ENCODE results near the gene ZBTB38.
A peak's percentile ranks its signal among the peaks of the same experiment; 100 is the strongest.

ZBTB38 gene

DNA sequence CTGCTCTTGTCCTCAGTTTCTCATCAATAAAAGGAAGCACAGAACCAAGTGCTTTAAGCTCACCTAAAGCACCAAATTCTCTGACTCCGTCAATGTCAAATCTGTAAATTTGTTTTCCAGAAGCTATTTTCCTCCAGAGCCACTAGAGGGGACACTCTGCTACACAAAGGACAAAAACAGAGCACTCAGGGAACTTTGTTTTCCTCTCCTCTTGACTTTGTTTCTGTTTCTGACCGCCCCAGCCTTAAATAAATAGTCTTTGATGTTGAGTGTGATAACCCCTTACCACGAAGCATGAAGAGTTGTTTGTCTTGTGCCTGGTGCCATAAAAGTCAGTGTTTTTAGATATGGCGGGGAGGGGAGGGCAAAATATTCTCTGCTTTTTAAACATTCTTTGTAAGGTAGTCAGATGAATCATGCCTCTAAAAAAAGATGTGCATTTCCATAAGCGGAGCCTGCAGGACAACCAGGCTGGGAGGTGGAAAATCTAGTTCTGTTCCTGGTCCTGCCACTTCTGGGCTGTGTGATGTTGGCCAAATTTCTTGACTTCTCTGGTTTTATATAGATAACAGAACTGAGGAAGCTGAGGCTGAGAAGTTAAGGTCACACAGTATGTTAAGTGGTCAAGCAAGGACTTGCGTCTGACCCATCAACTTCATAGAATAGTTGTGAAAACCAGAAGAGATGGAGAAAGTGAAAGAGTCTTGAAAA, 7.3 kb upstream of the ZBTB38 start:
- Histone ChIP-seq H3K4me1 (ENCODE audit: control insufficient read depth in 2 of 2, insufficient read depth in 1 of 2, low read depth in 1 of 2, low read length in 2 of 2) (no peaks in the 10 kb centered on the region), H3K4me3 (ENCODE audit: low read length in 2 of 2) (no peak overlapping the region), H2BK5ac (ENCODE audit: low read length) (no peak overlapping the region), H3K27me3 (ENCODE audit: control insufficient read depth in 3 of 3, insufficient read depth in 3 of 3, low read depth in 1 of 3, low read length in 3 of 3) (no peaks in the 10 kb centered on the region), H2BK12ac (ENCODE audit: low read length) (no peak overlapping the region), H3K27ac (replicated peaks; ENCODE audit: low read length) (no peak overlapping the region), H3K36me3 (replicated peaks in 1 of 2; ENCODE audit: control insufficient read depth in 2 of 2, insufficient read depth in 2 of 2, low read length in 2 of 2) (no peaks in the 10 kb centered on the region), H2AFZ (ENCODE audit: low read length) (peak overlapping the region; percentile 64), H2BK120ac (ENCODE audit: low read depth, low read length) (no peak overlapping the region), H2AK5ac (ENCODE audit: low read depth, low read length) (no peak overlapping the region), H3K4me2 (ENCODE audit: insufficient read depth, low read length, poor library complexity, severe bottlenecking) (no peak overlapping the region), H3K18ac (ENCODE audit: low read length) (no peak overlapping the region), H3K9me3 (replicated peaks in 1 of 2; ENCODE audit: control insufficient read depth in 2 of 2, insufficient read depth in 1 of 2, low read depth in 1 of 2, low read length in 2 of 2) (no peaks in the 10 kb centered on the region), H3K9ac (ENCODE audit: low read depth, low read length, poor library complexity) (no peak overlapping the region), H2BK15ac (ENCODE audit: low read length) (no peak overlapping the region), H3K23ac (ENCODE audit: low read depth, low read length, poor library complexity) (no peak overlapping the region), H4K8ac (ENCODE audit: low read depth, low read length) (no peak overlapping the region), H4K91ac (ENCODE audit: low read depth, low read length, poor library complexity) (no peak overlapping the region), H3K4ac (ENCODE audit: low read length) (no peak overlapping the region), H3K14ac (ENCODE audit: low read length) (no peak overlapping the region), H3K79me1 (ENCODE audit: low read depth, low read length) (no peaks in the 10 kb centered on the region)
- peak; percentile 35 for DNase-seq (ENCODE audit: low spot score)
- WGBS, 2 donors (ENCODE audit: extremely low coverage in 2 of 2, insufficient read length in 2 of 2, insufficient replicate concordance in 1 of 2), result no CpG with 5 or more reads among the region's 6 CpGs

DNA sequence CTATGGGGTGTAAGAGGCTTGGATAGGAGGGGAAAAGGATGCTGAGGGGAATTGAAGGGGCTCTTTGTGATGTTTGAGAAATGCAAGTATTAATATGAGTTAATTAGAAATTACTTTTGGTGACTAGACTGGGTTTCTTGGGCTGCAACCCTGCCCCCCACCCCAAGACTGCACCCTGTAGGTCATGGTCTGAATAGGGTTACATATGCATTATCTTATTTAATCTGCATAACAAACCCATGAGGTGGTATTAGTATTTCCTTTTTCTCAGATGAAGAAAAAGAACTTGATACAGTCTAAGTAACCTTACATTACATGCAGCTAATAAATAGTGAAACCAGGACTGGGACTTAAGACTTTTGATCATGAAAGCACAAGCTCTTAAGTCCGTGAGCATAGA, 5.6 kb upstream of the ZBTB38 start:
- no peak overlapping the region for H3K9ac ChIP-seq (ENCODE audit: low read depth, low read length, poor library complexity)
- no peaks in the 10 kb centered on the region for H3K36me3 ChIP-seq (replicated peaks in 1 of 2; ENCODE audit: control insufficient read depth in 2 of 2, insufficient read depth in 2 of 2, low read length in 2 of 2)
- H3K14ac ChIP-seq (ENCODE audit: low read length), result no peak overlapping the region
- H2BK12ac ChIP-seq (ENCODE audit: low read length), result no peak overlapping the region
- no peak for DNase-seq (ENCODE audit: low spot score)
- H3K4me3 ChIP-seq (ENCODE audit: low read length in 2 of 2), result no peak overlapping the region
- H3K4me1 ChIP-seq (ENCODE audit: control insufficient read depth in 2 of 2, insufficient read depth in 1 of 2, low read depth in 1 of 2, low read length in 2 of 2), result peaks cover 2 to 11% of the 10 kb centered on the region in 2 donors
- H3K23ac ChIP-seq (ENCODE audit: low read depth, low read length, poor library complexity), result no peak overlapping the region
- no peak overlapping the region for H2BK120ac ChIP-seq (ENCODE audit: low read depth, low read length)
- H3K79me1 ChIP-seq (ENCODE audit: low read depth, low read length), result no peaks in the 10 kb centered on the region
- H2BK15ac ChIP-seq (ENCODE audit: low read length), result no peak overlapping the region
- no peak overlapping the region for H3K27ac ChIP-seq (replicated peaks; ENCODE audit: low read length)
- no peak overlapping the region for H4K91ac ChIP-seq (ENCODE audit: low read depth, low read length, poor library complexity)
- no peak overlapping the region for H3K4ac ChIP-seq (ENCODE audit: low read length)
- H3K4me2 ChIP-seq (ENCODE audit: insufficient read depth, low read length, poor library complexity, severe bottlenecking), result no peak overlapping the region
- no peak overlapping the region for H2AK5ac ChIP-seq (ENCODE audit: low read depth, low read length)
- H2BK5ac ChIP-seq (ENCODE audit: low read length), result no peak overlapping the region
- H3K27me3 ChIP-seq (ENCODE audit: control insufficient read depth in 3 of 3, insufficient read depth in 3 of 3, low read depth in 1 of 3, low read length in 3 of 3), result no peaks in the 10 kb centered on the region
- no peak overlapping the region for H3K18ac ChIP-seq (ENCODE audit: low read length)
- no peak overlapping the region for H4K8ac ChIP-seq (ENCODE audit: low read depth, low read length)
- H2AFZ ChIP-seq (ENCODE audit: low read length), result no peak overlapping the region
- WGBS, 2 donors (ENCODE audit: extremely low coverage in 2 of 2, insufficient read length in 2 of 2, insufficient replicate concordance in 1 of 2), result no CpG with 5 or more reads among the region's 1 CpG
- no peaks in the 10 kb centered on the region for H3K9me3 ChIP-seq (replicated peaks in 1 of 2; ENCODE audit: control insufficient read depth in 2 of 2, insufficient read depth in 1 of 2, low read depth in 1 of 2, low read length in 2 of 2)

DNA sequence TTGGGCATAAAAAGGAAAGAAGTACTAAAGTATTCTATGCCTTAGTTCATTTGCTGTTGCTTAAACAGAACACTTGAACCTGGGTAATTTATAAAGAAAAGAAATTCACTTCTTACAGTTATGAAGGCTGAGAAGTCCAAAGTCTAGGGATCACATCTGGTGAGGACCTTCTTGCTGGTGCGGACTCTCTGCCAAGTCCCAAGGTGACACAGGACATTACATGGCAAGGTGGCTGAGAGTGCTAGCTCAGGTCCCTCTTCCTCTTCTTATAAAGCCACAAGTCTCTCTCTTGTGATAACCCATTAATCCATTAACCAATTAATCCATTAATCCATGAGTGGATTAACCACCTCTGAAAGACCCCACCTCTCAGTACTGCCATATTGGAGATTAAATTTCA, 3.1 kb upstream of the ZBTB38 start:
- Histone ChIP-seq H3K23ac (ENCODE audit: low read depth, low read length, poor library complexity) (no peak overlapping the region), H2BK15ac (ENCODE audit: low read length) (no peak overlapping the region), H2AFZ (ENCODE audit: low read length) (no peak overlapping the region), H3K27ac (replicated peaks; ENCODE audit: low read length) (no peak overlapping the region), H4K8ac (ENCODE audit: low read depth, low read length) (no peak overlapping the region), H2BK5ac (ENCODE audit: low read length) (no peak overlapping the region), H2AK5ac (ENCODE audit: low read depth, low read length) (no peak overlapping the region), H4K91ac (ENCODE audit: low read depth, low read length, poor library complexity) (no peak overlapping the region), H3K4me2 (ENCODE audit: insufficient read depth, low read length, poor library complexity, severe bottlenecking) (no peak overlapping the region), H3K36me3 (replicated peaks in 1 of 2; ENCODE audit: control insufficient read depth in 2 of 2, insufficient read depth in 2 of 2, low read length in 2 of 2) (no peaks in the 10 kb centered on the region), H3K9me3 (replicated peaks in 1 of 2; ENCODE audit: control insufficient read depth in 2 of 2, insufficient read depth in 1 of 2, low read depth in 1 of 2, low read length in 2 of 2) (no peaks in the 10 kb centered on the region), H3K27me3 (ENCODE audit: control insufficient read depth in 3 of 3, insufficient read depth in 3 of 3, low read depth in 1 of 3, low read length in 3 of 3) (no peaks in the 10 kb centered on the region), H3K14ac (ENCODE audit: low read length) (no peak overlapping the region), H2BK12ac (ENCODE audit: low read length) (no peak overlapping the region), H3K4ac (ENCODE audit: low read length) (no peak overlapping the region), H3K79me1 (ENCODE audit: low read depth, low read length) (no peaks in the 10 kb centered on the region), H3K4me3 (ENCODE audit: low read length in 2 of 2) (no peak overlapping the region), H3K18ac (ENCODE audit: low read length) (no peak overlapping the region), H3K9ac (ENCODE audit: low read depth, low read length, poor library complexity) (no peak overlapping the region), H3K4me1 (ENCODE audit: control insufficient read depth in 2 of 2, insufficient read depth in 1 of 2, low read depth in 1 of 2, low read length in 2 of 2) (peaks cover 11 to 25% of the 10 kb centered on the region in 2 donors), H2BK120ac (ENCODE audit: low read depth, low read length) (no peak overlapping the region)
- WGBS, 2 donors (ENCODE audit: extremely low coverage in 2 of 2, insufficient read length in 2 of 2, insufficient replicate concordance in 1 of 2), result no CpG with 5 or more reads among the region's 1 CpG
- no peak for DNase-seq (ENCODE audit: low spot score)

DNA sequence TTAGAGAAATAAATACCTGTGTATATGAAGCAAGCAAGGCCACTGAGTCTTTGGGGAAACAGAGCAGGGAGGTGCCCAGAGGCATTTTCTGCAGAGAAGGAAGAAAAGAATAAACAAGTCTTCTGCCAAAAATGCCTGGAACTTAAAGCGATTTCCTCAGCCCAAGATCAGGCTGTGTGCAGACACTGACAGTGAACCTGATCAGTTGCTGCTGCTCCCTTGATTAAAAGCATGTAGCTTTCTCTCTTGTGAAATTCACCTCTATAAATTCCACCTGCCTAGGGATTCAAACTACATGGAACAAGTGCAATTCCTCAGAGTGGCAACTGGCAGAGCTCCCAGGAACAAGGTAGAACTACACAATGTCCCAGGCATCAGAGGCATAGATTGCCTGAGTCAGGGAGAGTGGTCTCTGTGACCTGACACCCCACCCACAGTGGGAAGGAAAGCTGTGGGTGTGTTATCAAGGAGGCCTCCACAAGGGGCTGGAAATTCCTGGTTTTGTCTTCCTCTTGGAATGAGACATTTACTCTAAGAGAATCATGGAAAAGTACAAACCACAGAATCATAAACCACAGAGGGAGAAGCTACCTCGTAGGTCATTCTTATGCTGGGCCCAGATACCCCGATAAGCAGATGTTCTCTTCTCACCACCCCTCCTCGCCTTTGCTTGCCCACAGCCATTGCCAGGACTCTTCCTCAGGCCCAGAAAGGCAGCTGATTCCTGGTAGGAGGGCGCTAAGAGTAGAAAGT, 1.8 kb upstream of the ZBTB38 start:
- no CpG with 5 or more reads among the region's 5 CpGs for WGBS, 2 donors (ENCODE audit: extremely low coverage in 2 of 2, insufficient read length in 2 of 2, insufficient replicate concordance in 1 of 2)
- H3K4me3 ChIP-seq (ENCODE audit: low read length in 2 of 2), result no peak overlapping the region
- H3K14ac ChIP-seq (ENCODE audit: low read length), result no peak overlapping the region

More for the DNA sequence above, 1.8 kb upstream of the ZBTB38 start:
- Histone ChIP-seq H2BK5ac (ENCODE audit: low read length) (no peak overlapping the region), H2BK15ac (ENCODE audit: low read length) (no peak overlapping the region), H3K4me2 (ENCODE audit: insufficient read depth, low read length, poor library complexity, severe bottlenecking) (no peak overlapping the region), H3K36me3 (replicated peaks in 1 of 2; ENCODE audit: control insufficient read depth in 2 of 2, insufficient read depth in 2 of 2, low read length in 2 of 2) (peaks cover 0 to 5% of the 10 kb centered on the region in 2 donors), H2AFZ (ENCODE audit: low read length) (peak overlapping the region; percentile 77), H2BK120ac (ENCODE audit: low read depth, low read length) (no peak overlapping the region), H3K18ac (ENCODE audit: low read length) (no peak overlapping the region), H3K27ac (replicated peaks; ENCODE audit: low read length) (no peak overlapping the region), H4K91ac (ENCODE audit: low read depth, low read length, poor library complexity) (no peak overlapping the region), H2AK5ac (ENCODE audit: low read depth, low read length) (no peak overlapping the region), H3K4ac (ENCODE audit: low read length) (no peak overlapping the region), H3K27me3 (ENCODE audit: control insufficient read depth in 3 of 3, insufficient read depth in 3 of 3, low read depth in 1 of 3, low read length in 3 of 3) (no peaks in the 10 kb centered on the region), H3K4me1 (ENCODE audit: control insufficient read depth in 2 of 2, insufficient read depth in 1 of 2, low read depth in 1 of 2, low read length in 2 of 2) (peaks cover 11 to 25% of the 10 kb centered on the region in 2 donors), H3K23ac (ENCODE audit: low read depth, low read length, poor library complexity) (no peak overlapping the region), H2BK12ac (ENCODE audit: low read length) (no peak overlapping the region), H3K79me1 (ENCODE audit: low read depth, low read length) (no peaks in the 10 kb centered on the region), H3K9ac (ENCODE audit: low read depth, low read length, poor library complexity) (no peak overlapping the region), H4K8ac (ENCODE audit: low read depth, low read length) (no peak overlapping the region), H3K9me3 (replicated peaks in 1 of 2; ENCODE audit: control insufficient read depth in 2 of 2, insufficient read depth in 1 of 2, low read depth in 1 of 2, low read length in 2 of 2) (no peaks in the 10 kb centered on the region)
- no peak for DNase-seq (ENCODE audit: low spot score)

All from neuronal stem cell (in vitro differentiated cells).